AG09319 (cell line): ENCODE measurements around the gene TIMM50.

Source experiments
- DNase-seq: peaks from one replicate; pipeline ENCODE4 v3.0.0-alpha.2; 2010; ENCODE audit warnings: low read depth; ENCODE audit errors: extremely low read depth
- CTCF ChIP-seq: IDR thresholded peaks from 2 replicates; pipeline ENCODE4 v1.5.1; 2011; ENCODE audit warnings: low read depth, mild to moderate bottlenecking, inconsistent platforms, low read length, moderate library complexity

The TIMM50 gene

GRCh38 chr19:39533791-39534190 is 53.2 kb downstream of the TIMM50 start:
- DNase-seq, result no peak
- TF ChIP-seq CTCF, result no peak

GRCh38 chr19:39539165-39539517 is 58.5 kb downstream of the TIMM50 start:
- DNase-seq, result no peak
- no peak for TF ChIP-seq CTCF

GRCh38 chr19:39539518-39540332 is 59.1 kb downstream of the TIMM50 start, which contains the start of gene EID2:
Gene EID2 (minus strand): TSS chr19:39540161. CDS start chr19:39540079, 82 bp downstream.
- TF ChIP-seq CTCF, result peak; percentile 85
- peak; percentile 90 for DNase-seq

GRCh38 chr19:39540333-39540673 is 59.7 kb downstream of the TIMM50 start:
- DNase-seq, result no peak
- no peak for TF ChIP-seq CTCF
